ENCODE measurements around the gene TMEM106A. TPM values are rescaled to one million over a fixed set of nuclear protein-coding genes. Genes with fewer than 3 reads are reported as not detected.
A peak's percentile ranks its signal among the peaks of the same experiment; 100 is the strongest.

Gene TMEM106A
- total and polyA plus RNA-seq, 8 donors, result 0.85 to 82.3 (median 4.0) TPM; not detected in 1

DNA sequence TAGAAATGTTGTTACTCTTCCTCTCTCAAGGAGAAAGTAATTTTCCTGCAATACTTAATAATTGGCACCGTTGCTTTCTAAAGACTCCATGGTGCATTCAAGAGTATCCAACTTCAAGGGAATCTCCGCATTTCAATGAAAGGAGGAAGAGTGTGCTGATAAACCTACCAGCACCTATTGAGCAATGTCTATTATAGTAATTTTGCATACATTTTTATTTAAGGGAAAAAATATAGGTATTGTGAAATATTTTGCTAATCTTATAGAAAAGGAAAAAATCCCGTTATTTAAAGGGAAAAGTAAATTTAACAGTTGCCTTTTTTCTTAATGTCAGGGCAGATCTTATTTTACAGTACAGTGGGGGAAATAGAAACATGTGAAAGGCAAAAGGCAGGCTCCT is 1.1 kb upstream of the TMEM106A start:
- intact Hi-C loops (cut with DNase I; ENCODE audit: low total_unique reads), result loop anchor here (10.0 kb wide), 1 partner anchor 106 kb away; no protein-coding TSS in a partner anchor
- peak overlapping the region in 4 of 5 donors; percentile 81 to 91 (median 88) for H3K27ac ChIP-seq
- H3K9me3 ChIP-seq, result no peaks in the 10 kb centered on the region
- no peaks in the 10 kb centered on the region for H3K27me3 ChIP-seq
- peaks cover 17 to 35% (median 29%) of the 10 kb centered on the region in 4 donors for H3K4me1 ChIP-seq
- H3K36me3 ChIP-seq, result peaks cover 17 to 57% (median 56%) of the 10 kb centered on the region in 4 donors
- H3K4me3 ChIP-seq, result peak overlapping the region in 1 of 4 donors; percentile 61
- 60 to 85% (median 68%) methylated on average over 3 of the region's 3 CpGs for WGBS, 5 donors
- no peak for DNase-seq
- TF ChIP-seq POLR2AphosphoS5 (IDR thresholded peaks at IDR 0.05), result no peak
- TF ChIP-seq, protein P1, sequence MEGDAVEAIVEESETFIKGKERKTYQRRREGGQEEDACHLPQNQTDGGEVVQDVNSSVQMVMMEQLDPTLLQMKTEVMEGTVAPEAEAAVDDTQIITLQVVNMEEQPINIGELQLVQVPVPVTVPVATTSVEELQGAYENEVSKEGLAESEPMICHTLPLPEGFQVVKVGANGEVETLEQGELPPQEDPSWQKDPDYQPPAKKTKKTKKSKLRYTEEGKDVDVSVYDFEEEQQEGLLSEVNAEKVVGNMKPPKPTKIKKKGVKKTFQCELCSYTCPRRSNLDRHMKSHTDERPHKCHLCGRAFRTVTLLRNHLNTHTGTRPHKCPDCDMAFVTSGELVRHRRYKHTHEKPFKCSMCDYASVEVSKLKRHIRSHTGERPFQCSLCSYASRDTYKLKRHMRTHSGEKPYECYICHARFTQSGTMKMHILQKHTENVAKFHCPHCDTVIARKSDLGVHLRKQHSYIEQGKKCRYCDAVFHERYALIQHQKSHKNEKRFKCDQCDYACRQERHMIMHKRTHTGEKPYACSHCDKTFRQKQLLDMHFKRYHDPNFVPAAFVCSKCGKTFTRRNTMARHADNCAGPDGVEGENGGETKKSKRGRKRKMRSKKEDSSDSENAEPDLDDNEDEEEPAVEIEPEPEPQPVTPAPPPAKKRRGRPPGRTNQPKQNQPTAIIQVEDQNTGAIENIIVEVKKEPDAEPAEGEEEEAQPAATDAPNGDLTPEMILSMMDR (IDR thresholded peaks at IDR 0.05), result no peak
- TF ChIP-seq POLR2A (IDR thresholded peaks at IDR 0.05), result no peak
- no peak for TF ChIP-seq EP300 (IDR thresholded peaks at IDR 0.05)

- Histone ChIP-seq H3K27me3 (no peaks in the 10 kb centered on the region), H3K27ac (peak overlapping the region; percentile 43 to 91 (median 87)), H3K36me3 (peaks cover 16 to 57% (median 56%) of the 10 kb centered on the region in 4 donors), H3K9me3 (no peaks in the 10 kb centered on the region), H3K4me3 (peak overlapping the region; percentile 58 to 70 (median 60)), H3K4me1 (peaks cover 17 to 35% (median 29%) of the 10 kb centered on the region in 4 donors)
- no peak for DNase-seq
- WGBS, 5 donors, result 9 to 17% (median 12%) methylated on average over 2 of the region's 2 CpGs
- TF ChIP-seq, protein P1 (IDR thresholded peaks at IDR 0.05), result no peak
- TF ChIP-seq EP300 (IDR thresholded peaks at IDR 0.05) (no peak), POLR2AphosphoS5 (IDR thresholded peaks at IDR 0.05) (no peak), POLR2A (IDR thresholded peaks at IDR 0.05) (no peak)
- intact Hi-C loops (cut with DNase I; ENCODE audit: low total_unique reads), result loop anchor here (10.0 kb wide), 1 partner anchor 106 kb away; no protein-coding TSS in a partner anchor
Measured at GRCh38 chr17:43211123-43211479, 574 bp upstream of the TMEM106A start.

DNA sequence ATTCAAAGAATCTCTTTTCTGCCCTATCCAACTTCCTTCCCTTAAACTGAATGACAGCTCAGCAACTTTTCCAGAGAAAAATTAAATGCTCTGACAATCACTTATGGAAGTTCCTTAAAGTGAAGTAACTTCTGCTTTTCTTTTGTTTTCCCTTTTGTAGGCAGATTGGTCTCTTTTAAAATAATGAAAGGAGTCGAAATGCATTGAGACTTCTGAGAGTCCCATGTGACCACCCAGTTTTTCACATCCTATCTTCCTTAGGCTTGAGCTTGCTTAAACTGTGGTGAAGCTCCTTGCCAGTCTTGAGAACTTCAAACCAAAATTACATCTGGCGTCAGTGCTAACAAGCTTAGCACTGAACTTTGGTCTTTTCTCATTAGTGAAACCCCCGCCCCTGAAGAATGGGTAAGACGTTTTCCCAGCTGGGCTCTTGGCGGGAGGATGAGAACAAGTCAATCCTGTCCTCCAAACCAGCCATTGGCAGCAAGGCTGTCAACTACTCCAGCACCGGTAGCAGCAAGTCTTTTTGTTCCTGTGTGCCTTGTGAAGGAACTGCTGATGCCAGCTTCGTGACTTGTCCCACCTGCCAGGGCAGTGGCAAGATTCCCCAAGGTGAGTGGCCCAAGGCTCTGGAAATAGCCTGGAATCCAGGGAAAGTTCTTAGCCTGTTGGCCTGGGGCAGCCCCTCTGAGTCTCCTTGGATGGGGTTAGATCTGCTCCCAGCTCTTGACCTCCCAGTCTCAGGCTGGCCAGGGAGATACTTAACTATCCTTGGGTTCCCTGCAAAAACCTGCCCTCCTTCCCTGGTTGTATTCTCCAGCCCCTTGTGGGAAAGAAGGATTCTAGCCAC is 1.2 kb downstream of the TMEM106A start:
- Histone ChIP-seq H3K4me1 (peaks cover 17 to 35% (median 29%) of the 10 kb centered on the region in 4 donors), H3K36me3 (peaks cover 11 to 57% (median 56%) of the 10 kb centered on the region in 4 donors), H3K4me3 (peak overlapping the region; percentile 58 to 70 (median 60)), H3K9me3 (no peaks in the 10 kb centered on the region), H3K27ac (peak overlapping the region; percentile 47 to 91 (median 87)), H3K27me3 (no peaks in the 10 kb centered on the region)
- no peak for TF ChIP-seq POLR2A (IDR thresholded peaks at IDR 0.05)
- TF ChIP-seq POLR2AphosphoS5 (IDR thresholded peaks at IDR 0.05), result no peak
- TF ChIP-seq, protein P1 (IDR thresholded peaks at IDR 0.05), result no peak
- TF ChIP-seq EP300 (IDR thresholded peaks at IDR 0.05), result no peak
- peak in 1 of 2 donors; percentile 40 for DNase-seq
- intact Hi-C loops (cut with DNase I; ENCODE audit: low total_unique reads), result loop anchor here (10.0 kb wide), 1 partner anchor 108 kb away; no protein-coding TSS in a partner anchor
- WGBS, 5 donors, result 38 to 53% (median 51%) methylated on average over 7 of the region's 7 CpGs

DNA sequence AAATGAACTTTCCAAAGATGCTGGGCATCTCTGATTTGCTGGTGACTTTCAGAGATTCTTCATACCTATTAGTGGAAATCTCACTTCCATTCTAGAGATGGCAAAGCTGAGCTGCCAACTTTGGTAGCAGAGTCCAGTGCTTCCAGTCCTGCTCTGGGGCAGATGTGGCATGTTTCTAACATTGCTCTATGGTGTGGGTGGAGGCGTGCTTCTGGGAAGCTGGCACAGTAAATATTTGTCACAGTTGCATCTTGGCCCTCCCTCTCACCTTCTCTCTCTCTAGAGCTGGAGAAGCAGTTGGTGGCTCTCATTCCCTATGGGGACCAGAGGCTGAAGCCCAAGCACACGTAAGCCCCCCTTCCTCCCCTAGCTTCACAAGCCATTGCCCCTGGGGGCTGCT is 1.9 kb downstream of the TMEM106A start:
- Histone ChIP-seq H3K4me3 (peak overlapping the region in 1 of 4 donors; percentile 61), H3K4me1 (peaks cover 17 to 35% (median 29%) of the 10 kb centered on the region in 4 donors), H3K27ac (peak overlapping the region in 3 of 5 donors; percentile 1 to 91 (median 90)), H3K36me3 (peaks cover 11 to 57% (median 52%) of the 10 kb centered on the region in 4 donors), H3K27me3 (no peaks in the 10 kb centered on the region), H3K9me3 (no peaks in the 10 kb centered on the region)
- peak in 1 of 2 donors; percentile 29 for DNase-seq
- TF ChIP-seq EP300 (IDR thresholded peaks at IDR 0.05) (no peak), POLR2AphosphoS5 (IDR thresholded peaks at IDR 0.05) (no peak), POLR2A (IDR thresholded peaks at IDR 0.05) (no peak)
- TF ChIP-seq, protein P1 (IDR thresholded peaks at IDR 0.05), result no peak
- intact Hi-C loops (cut with DNase I; ENCODE audit: low total_unique reads), result loop anchor here (10.0 kb wide), 1 partner anchor 109 kb away; no protein-coding TSS in a partner anchor
- WGBS, 5 donors, result 53 to 82% (median 70%) methylated on average over 2 of the region's 2 CpGs

All from stomach (tissue), 9 donors.